Sigmoid colon (tissue), 7 donors: ENCODE results near the gene HTRA2. TPM values are rescaled to one million over a fixed set of nuclear protein-coding genes. Genes with fewer than 3 reads are reported as not detected.
A peak's percentile ranks its signal among the peaks of the same experiment; 100 is the strongest.
"Not testable (repeated sequence)": the region's sequence is repeated elsewhere in the genome, so short reads cannot be mapped to it uniquely, and the experiment has no call there.

Experiments
- DNase-seq: peaks from one replicate; pipeline ENCODE4 v3.0.0-alpha.2; 2019
- H3K27ac ChIP-seq, 4 donors: fragments of 200-600 bp; sonication (generic); one replicate each; pipeline ENCODE4 v1.5.1; 2016 to 2019; ENCODE audit warnings: mild to moderate bottlenecking in 1 of 4
- H3K27me3 ChIP-seq, 3 donors: fragments of 200-600 bp; sonication (generic); one replicate each; pipeline ENCODE4 v1.5.1; 2019; ENCODE audit warnings: mild to moderate bottlenecking in 1 of 3
- H3K36me3 ChIP-seq, 4 donors: fragments of 200-600 bp; sonication (generic); one replicate each; pipeline ENCODE4 v1.5.1; 2016 to 2019
- H3K4me1 ChIP-seq, 4 donors: fragments of 200-600 bp; sonication (generic); one replicate each; pipeline ENCODE4 v1.5.1; 2017 to 2019
- H3K4me3 ChIP-seq, 4 donors: fragments of 200-600 bp; sonication (generic); one replicate each; pipeline ENCODE4 v1.5.1; 2017 to 2019; ENCODE audit warnings: mild to moderate bottlenecking in 2 of 4, moderate library complexity in 1 of 4
- H3K9me3 ChIP-seq, 4 donors: fragments of 200-600 bp in 3 of 4; sonication (generic) in 3 of 4; one replicate each; pipeline versions ENCODE4 v1.5.1 to v1.6.1; 2013 to 2019
- CTCF ChIP-seq, 4 experiments: fragments of 450-650 bp in 3 of 4; fragments of 200-600 bp in 1 of 4; IDR thresholded peaks; one replicate each; pipeline ENCODE4 v1.5.1; 2016 to 2019; ENCODE audit warnings: antibody characterized with exemption in 4 of 4, mild to moderate bottlenecking in 3 of 4, moderate library complexity in 2 of 4
- EP300 ChIP-seq, 4 donors: sonication (generic); formaldehyde crosslinking; IDR thresholded peaks; one replicate each; pipeline ENCODE4 v1.6.1; 2017; ENCODE audit warnings: antibody characterized with exemption in 4 of 4
- POLR2A ChIP-seq, 2 donors: fragments of 450-650 bp; IDR thresholded peaks; one replicate each; pipeline ENCODE4 v1.6.1; 2016; ENCODE audit warnings: antibody characterized with exemption in 2 of 2, mild to moderate bottlenecking in 2 of 2, moderate library complexity in 2 of 2
- POLR2AphosphoS5 ChIP-seq, 4 donors: sonication (generic); formaldehyde crosslinking; IDR thresholded peaks; one replicate each; pipeline ENCODE4 v1.6.1; 2017; ENCODE audit warnings: antibody characterized with exemption in 4 of 4
- WGBS, 2 donors: extraction: QIAGEN DNeasy Blood & Tissue Kit; methylation state at CpG; one replicate each; pipeline ENCODE4 v1.1.7; 2013; 5-methylcytosine and 5-hydroxymethylcytosine counted together
- intact Hi-C: fragments of 100-400 bp; cut with DNase I; formaldehyde crosslinking; loops from one replicate; pipeline ENCODE4 v1.15.1; 2023
- polyA plus RNA-seq, 3 donors: library from polyadenylated mRNA; stranded (reverse); fragments of 200-250 nt; gene quantifications; one replicate each; pipeline ENCODE4 v1.2.3, GENCODE V29; 2013
- total RNA-seq, 4 donors: library from RNA; depleted of rRNA; stranded (reverse); fragments of >200 nt; gene quantifications; one replicate each; pipeline ENCODE4 v1.1.0, GENCODE V29; 2016
- donor health status: healthy with polysubstance abuse.
- donor health status: Bipolar disorder and iron deficiency.
- donor health status: healthy.

The HTRA2 gene
- total and polyA plus RNA-seq, 7 donors: 19.7 to 39.8 (median 29.6) TPM

GRCh38 chr2:74482801-74483674, 46.7 kb upstream of the HTRA2 start, which contains the start of the genes CCDC142 and TTC31:
Gene CCDC142, minus strand, starts transcription at chr2:74482998. Its CDS starts 161 bp downstream, at chr2:74482837.
Gene TTC31, plus strand, starts transcription at chr2:74483081. Its CDS starts 15 bp downstream, at chr2:74483096.
- peaks cover 0 to 58% (median 8%) of the 10 kb centered on the region in 4 donors for H3K36me3 ChIP-seq
- no peaks in the 10 kb centered on the region for H3K27me3 ChIP-seq
- peaks cover 0 to 33% (median 28%) of the 10 kb centered on the region in 4 donors for H3K4me1 ChIP-seq
- peak; percentile 69 to 81 (median 78) for TF ChIP-seq POLR2AphosphoS5 (IDR thresholded peaks at IDR 0.05)
- peak in 1 of 2 donors; percentile 46 for TF ChIP-seq POLR2A (IDR thresholded peaks at IDR 0.05)
- TF ChIP-seq EP300 (IDR thresholded peaks at IDR 0.05): no peak
- TF ChIP-seq CTCF (IDR thresholded peaks at IDR 0.05): peak; percentile 81 to 91 (median 84)
- H3K4me3 ChIP-seq: peak within 1 kb of the TSS; percentile 62 to 79 (median 76)
- DNase-seq: peak; percentile 98
- no peaks in the 10 kb centered on the region for H3K9me3 ChIP-seq
- H3K27ac ChIP-seq: peak within 1 kb of the TSS; percentile 87 to 92 (median 90)
- intact Hi-C loops: loop anchor here (1.0 to 2.0 kb wide), 5 partner anchors 24 to 104 kb away; partner anchors contain the start of genes AUP1, DOK1, HTRA2 and INO80B
- WGBS, 2 donors: 1% methylated on average over 50 of the region's 50 CpGs

GRCh38 chr2:74483675-74484164, 46.0 kb upstream of the HTRA2 start:
- Histone ChIP-seq H3K27ac (peak overlapping the region; percentile 87 to 92 (median 90)), H3K4me1 (peaks cover 0 to 33% (median 28%) of the 10 kb centered on the region in 4 donors), H3K4me3 (peak overlapping the region; percentile 62 to 79 (median 76)), H3K36me3 (peaks cover 0 to 58% (median 11%) of the 10 kb centered on the region in 4 donors)
- DNase-seq, H3K9me3 ChIP-seq, H3K27me3 ChIP-seq: not testable (repeated sequence)
- intact Hi-C loops: loop anchor here (1.0 to 2.0 kb wide), 4 partner anchors 24 to 104 kb away; partner anchors contain the start of genes AUP1, DOK1, HTRA2 and PCGF1
- WGBS, 2 donors: 84 to 86% methylated on average over 19 of the region's 19 CpGs

GRCh38 chr2:74486141-74486540, 43.6 kb upstream of the HTRA2 start:
- H3K27me3 ChIP-seq: no peaks in the 10 kb centered on the region
- WGBS, 2 donors: 94 to 97% methylated on average over 2 of the region's 2 CpGs
- intact Hi-C loops: no loop called here
- H3K36me3 ChIP-seq: peaks cover 0 to 61% (median 25%) of the 10 kb centered on the region in 4 donors
- no peak overlapping the region for H3K4me3 ChIP-seq
- TF ChIP-seq POLR2A (IDR thresholded peaks at IDR 0.05) (no peak), POLR2AphosphoS5 (IDR thresholded peaks at IDR 0.05) (no peak), CTCF (IDR thresholded peaks at IDR 0.05) (no peak), EP300 (IDR thresholded peaks at IDR 0.05) (no peak)
- H3K4me1 ChIP-seq: peaks cover 0 to 27% (median 21%) of the 10 kb centered on the region in 4 donors
- H3K9me3 ChIP-seq: no peaks in the 10 kb centered on the region
- no peak overlapping the region for H3K27ac ChIP-seq
- DNase-seq: no peak

- WGBS, 2 donors: 94 to 96% methylated on average over 9 of the region's 9 CpGs
- intact Hi-C loops: no loop called here
- peaks cover 0 to 88% (median 46%) of the 10 kb centered on the region in 4 donors for H3K36me3 ChIP-seq
Measured at GRCh38 chr2:74488643-74489481, 40.9 kb upstream of the HTRA2 start.

More at GRCh38 chr2:74488643-74489481, 40.9 kb upstream of the HTRA2 start:
- Histone ChIP-seq H3K27ac (no peak overlapping the region), H3K27me3 (no peaks in the 10 kb centered on the region), H3K4me3 (no peak overlapping the region), H3K4me1 (peaks cover 0 to 8% (median 5%) of the 10 kb centered on the region in 4 donors), H3K9me3 (no peaks in the 10 kb centered on the region)
- no peak for DNase-seq
- TF ChIP-seq CTCF (IDR thresholded peaks at IDR 0.05): no peak
- TF ChIP-seq POLR2A (IDR thresholded peaks at IDR 0.05): no peak
- TF ChIP-seq EP300 (IDR thresholded peaks at IDR 0.05): no peak
- TF ChIP-seq POLR2AphosphoS5 (IDR thresholded peaks at IDR 0.05): no peak
